A549 (cell line): ENCODE measurements around the gene PLBD2. TPM values are rescaled to one million over a fixed set of nuclear protein-coding genes. Genes with fewer than 3 reads are reported as not detected.

ENCODE experiments used
- ATAC-seq, 2 experiments: fragments of 200-7000 bp in 1 of 2; fragments of >200 bp in 1 of 2; cut with Nextera tagmentation in 1 of 2; cut with Tn5 transposase in 1 of 2; 3 replicates each; pipeline versions ENCODE4 v1.8.0 to v1.9.1; 2018 to 2020; ENCODE audit warnings: mild to moderate bottlenecking in 1 of 2, moderate library complexity in 1 of 2
- CTCF ChIA-PET: fragments of 300-600 bp; sonication (Branson Sonifier 250); formaldehyde crosslinking; extraction: SDS; loops from one replicate; lab custom pipeline; 2021; ENCODE audit warnings: antibody characterized with exemption, inconsistent platforms; lab: Yijun Ruan, JAX
- POLR2A ChIA-PET: fragments of 350-600 bp; formaldehyde crosslinking; extraction: SDS; loops from one replicate; lab custom pipeline; 2021; ENCODE audit warnings: antibody characterized with exemption, inconsistent platforms; lab: Yijun Ruan, JAX
- DNase-seq, 2 experiments: peaks; one replicate each; pipeline versions ENCODE4 v3.0.0 to v3.0.0-alpha.2; 2011 to 2016; ENCODE audit warnings: low read depth in 1 of 2, low spot score in 1 of 2
- FAIRE-seq: peaks from 2 replicates; lab custom pipeline; 2011; peaks lifted over from hg19 to GRCh38; lab: Jason Lieb, UNC
- H3K27ac ChIP-seq, 2 experiments: fragments of >200 bp; sonication (Bioruptor Twin); formaldehyde crosslinking; 3 replicates each; pipeline ENCODE4 v1.5.1; 2016 to 2017
- H3K4me1 ChIP-seq: fragments of >200 bp; sonication (Bioruptor Twin); formaldehyde crosslinking; 3 replicates; pipeline ENCODE4 v1.6.1; 2016
- H3K4me2 ChIP-seq: fragments of >200 bp; sonication (Bioruptor Twin); formaldehyde crosslinking; 3 replicates; pipeline ENCODE4 v1.6.1; 2016
- H3K4me3 ChIP-seq: fragments of >200 bp; sonication (Bioruptor Twin); formaldehyde crosslinking; 3 replicates; pipeline ENCODE4 v1.5.1; 2016
- H3K9me3 ChIP-seq: fragments of >200 bp; sonication (Bioruptor Twin); formaldehyde crosslinking; 3 replicates; pipeline ENCODE4 v1.6.1; 2016
- BHLHE40 ChIP-seq: IDR thresholded peaks from 2 replicates; pipeline ENCODE4 v1.6.1; 2012; ENCODE audit warnings: low read depth, low read length, inconsistent platforms
- CBX2 ChIP-seq: fragments of 200-600 bp; sonication (generic); IDR thresholded peaks from 2 replicates; pipeline ENCODE4 v1.6.1; 2016; ENCODE audit warnings: low read depth, mild to moderate bottlenecking, borderline replicate concordance
- CHD4 ChIP-seq: fragments of 200-600 bp; sonication (generic); IDR thresholded peaks from 2 replicates; pipeline ENCODE4 v1.6.1; 2016; ENCODE audit warnings: antibody characterized with exemption, mild to moderate bottlenecking, borderline replicate concordance
- EHF ChIP-seq: fragments of 250-450 bp; sonication (Bioruptor Pico); IDR thresholded peaks from 2 replicates; pipeline ENCODE4 v1.5.0; 2020; ENCODE audit warnings: mild to moderate bottlenecking
- FOSB ChIP-seq: fragments of 250-450 bp; sonication (Bioruptor Pico); IDR thresholded peaks from 2 replicates; pipeline ENCODE4 v1.5.0; 2020; ENCODE audit warnings: mild to moderate bottlenecking, moderate library complexity
- KDM1A ChIP-seq: fragments of 200-600 bp; sonication (generic); IDR thresholded peaks from 2 replicates; pipeline ENCODE4 v1.6.1; 2016; ENCODE audit warnings: low read depth, mild to moderate bottlenecking
- MAZ ChIP-seq: fragments of 150-350 bp; IDR thresholded peaks from 2 replicates; pipeline ENCODE4 v1.6.1; 2014; ENCODE audit warnings: antibody characterized with exemption, low read depth, low read length, borderline replicate concordance
- NFE2L2 ChIP-seq: fragments of 150-350 bp; conservative IDR thresholded peaks from 2 replicates; pipeline ENCODE4 v1.6.1; 2014; ENCODE audit warnings: low read length
- POLR2A ChIP-seq: IDR thresholded peaks from 2 replicates; pipeline ENCODE4 v1.6.1; 2012; ENCODE audit warnings: mild to moderate bottlenecking, low read length
- RAD21 ChIP-seq, 2 experiments: fragments of >200 bp in 1 of 2; sonication (Bioruptor Twin) in 1 of 2; formaldehyde crosslinking in 1 of 2; IDR thresholded peaks in 1 of 2; conservative IDR thresholded peaks in 1 of 2; 2 replicates in 1 of 2; 3 replicates in 1 of 2; pipeline ENCODE4 v1.6.1; 2012 to 2018; ENCODE audit warnings: inconsistent platforms in 1 of 2
- RARB ChIP-seq: fragments of 250-450 bp; sonication (Bioruptor Pico); IDR thresholded peaks from 2 replicates; pipeline ENCODE4 v1.8.0; 2021; ENCODE audit warnings: mild to moderate bottlenecking, moderate library complexity
- RCOR1 ChIP-seq: fragments of 150-350 bp; IDR thresholded peaks from 2 replicates; pipeline ENCODE4 v1.6.1; 2014; ENCODE audit warnings: antibody characterized with exemption, low read length, low read depth
- SMC3 ChIP-seq: fragments of >200 bp; sonication (Bioruptor Twin); formaldehyde crosslinking; IDR thresholded peaks from 3 replicates; pipeline ENCODE4 v1.6.1; 2018; ENCODE audit warnings: inconsistent platforms
- ZSCAN20 ChIP-seq: fragments of 250-450 bp; sonication (Bioruptor Pico); IDR thresholded peaks from 2 replicates; pipeline ENCODE4 v1.8.0; 2022; ENCODE audit warnings: mild to moderate bottlenecking, moderate library complexity
- WGBS: methylation state at CpG from one replicate; pipeline ENCODE4 v1.1.6; 2017; ENCODE audit errors: missing lambda C conversion rate; 5-methylcytosine and 5-hydroxymethylcytosine counted together
- polyA plus RNA-seq, 4 experiments: library from polyadenylated mRNA; depleted of rRNA in 3 of 4; stranded (reverse); fragments of >200 nt; fragmentation: RNase III in 1 of 4; extraction: RNeasy Plus Mini Kit Qiagen cat#74134 plus additional on column Dnase treatment in 1 of 4; gene quantifications; 2 replicates in 3 of 4; 3 replicates in 1 of 4; pipeline ENCODE4 v1.2.3, GENCODE V29; 2011 to 2017
- TF ChIP-seq, protein P1 (sequence below): fragments of >200 bp; sonication (Bioruptor Twin); formaldehyde crosslinking; IDR thresholded peaks from 3 replicates; pipeline ENCODE4 v1.6.1; 2016
- TF ChIP-seq, protein P2 (sequence below): fragments of 450-650 bp; IDR thresholded peaks from 2 replicates; pipeline ENCODE4 v1.6.1; 2014; ENCODE audit warnings: antibody characterized with exemption
- TF ChIP-seq, protein P3 (sequence below): IDR thresholded peaks from 2 replicates; pipeline ENCODE4 v1.6.1; 2012
- TF ChIP-seq, protein P4 (sequence below): fragments of 150-350 bp; IDR thresholded peaks from 2 replicates; pipeline ENCODE4 v1.6.1; 2014; ENCODE audit warnings: low read depth, mild to moderate bottlenecking, low read length

Gene PLBD2
- polyA plus RNA-seq, 2 of the 4 experiments (the other 2 are of a cell fraction): 13.2 to 25.9 TPM

GRCh38 chr12:113366827-113367226 is 8.4 kb downstream of the PLBD2 start:
- FAIRE-seq: no peak
- ChIA-PET CTCF (interaction anchor here (0.6 to 1.0 kb wide), 3 partner anchors 55 to 1715 kb away, joined by 3 read pairs; no protein-coding TSS in a partner anchor), POLR2A (no interaction called here)
- no peak overlapping the region for H3K4me3 ChIP-seq
- no peak for TF ChIP-seq NFE2L2
- no peak for TF ChIP-seq KDM1A
- TF ChIP-seq BHLHE40: no peak
- TF ChIP-seq POLR2A: no peak
- no peak for TF ChIP-seq FOSB (CRISPR knock-in tag)
- TF ChIP-seq RAD21 (conservative IDR thresholded peaks at IDR 0.05 in 1 of 2, IDR thresholded peaks at IDR 0.05 in 1 of 2): no peak
- TF ChIP-seq, protein P1, sequence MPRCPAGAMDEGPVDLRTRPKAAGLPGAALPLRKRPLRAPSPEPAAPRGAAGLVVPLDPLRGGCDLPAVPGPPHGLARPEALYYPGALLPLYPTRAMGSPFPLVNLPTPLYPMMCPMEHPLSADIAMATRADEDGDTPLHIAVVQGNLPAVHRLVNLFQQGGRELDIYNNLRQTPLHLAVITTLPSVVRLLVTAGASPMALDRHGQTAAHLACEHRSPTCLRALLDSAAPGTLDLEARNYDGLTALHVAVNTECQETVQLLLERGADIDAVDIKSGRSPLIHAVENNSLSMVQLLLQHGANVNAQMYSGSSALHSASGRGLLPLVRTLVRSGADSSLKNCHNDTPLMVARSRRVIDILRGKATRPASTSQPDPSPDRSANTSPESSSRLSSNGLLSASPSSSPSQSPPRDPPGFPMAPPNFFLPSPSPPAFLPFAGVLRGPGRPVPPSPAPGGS: no peak
- TF ChIP-seq EHF (CRISPR knock-in tag): no peak
- H3K9me3 ChIP-seq: no peaks in the 10 kb centered on the region
- no peak for ATAC-seq
- DNase-seq: no peak
- 83% methylated on average over 4 of the region's 4 CpGs for WGBS
- H3K4me2 ChIP-seq: no peak overlapping the region
- no peaks in the 10 kb centered on the region for H3K4me1 ChIP-seq
- H3K27ac ChIP-seq: no peak overlapping the region

DNA sequence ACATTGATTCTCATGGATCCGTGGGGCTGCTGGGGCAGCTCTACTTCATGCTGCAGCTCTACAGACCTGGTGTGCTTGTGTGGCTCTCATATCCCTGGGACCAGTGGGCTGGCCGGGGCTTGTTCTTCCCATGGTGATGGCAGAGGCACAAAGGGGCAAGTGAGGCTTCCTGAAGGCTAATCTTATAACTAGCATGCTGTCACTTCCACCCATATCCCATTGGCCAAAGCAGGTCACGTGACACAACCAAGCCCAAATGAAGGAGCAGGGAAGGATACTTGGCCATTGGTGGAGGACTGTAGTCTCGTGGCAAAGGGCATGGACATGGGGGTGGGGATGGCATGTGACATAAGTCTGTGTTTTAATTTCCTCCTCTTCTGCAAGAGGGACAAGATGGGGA is 9.9 kb downstream of the PLBD2 start:
- no peak for DNase-seq
- Histone ChIP-seq H3K4me1 (no peaks in the 10 kb centered on the region), H3K4me2 (no peak overlapping the region), H3K27ac (no peak overlapping the region), H3K4me3 (no peak overlapping the region), H3K9me3 (no peaks in the 10 kb centered on the region)
- no peak for TF ChIP-seq RAD21 (conservative IDR thresholded peaks at IDR 0.05 in 1 of 2, IDR thresholded peaks at IDR 0.05 in 1 of 2)
- no peak for TF ChIP-seq RCOR1
- TF ChIP-seq, protein P2, sequence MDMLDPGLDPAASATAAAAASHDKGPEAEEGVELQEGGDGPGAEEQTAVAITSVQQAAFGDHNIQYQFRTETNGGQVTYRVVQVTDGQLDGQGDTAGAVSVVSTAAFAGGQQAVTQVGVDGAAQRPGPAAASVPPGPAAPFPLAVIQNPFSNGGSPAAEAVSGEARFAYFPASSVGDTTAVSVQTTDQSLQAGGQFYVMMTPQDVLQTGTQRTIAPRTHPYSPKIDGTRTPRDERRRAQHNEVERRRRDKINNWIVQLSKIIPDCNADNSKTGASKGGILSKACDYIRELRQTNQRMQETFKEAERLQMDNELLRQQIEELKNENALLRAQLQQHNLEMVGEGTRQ: peak; percentile 63
- POLR2A ChIA-PET: no interaction called here
- WGBS: 88% methylated on average over 4 of the region's 4 CpGs
- FAIRE-seq: no peak
- CTCF ChIA-PET: interaction anchor here (1.5 kb wide), 1 partner anchor 57 kb away, joined by 7 read pairs; no protein-coding TSS in a partner anchor
- peak in 1 of 2 experiments; percentile 54; a peak in 3 of 6 replicates for ATAC-seq

DNA sequence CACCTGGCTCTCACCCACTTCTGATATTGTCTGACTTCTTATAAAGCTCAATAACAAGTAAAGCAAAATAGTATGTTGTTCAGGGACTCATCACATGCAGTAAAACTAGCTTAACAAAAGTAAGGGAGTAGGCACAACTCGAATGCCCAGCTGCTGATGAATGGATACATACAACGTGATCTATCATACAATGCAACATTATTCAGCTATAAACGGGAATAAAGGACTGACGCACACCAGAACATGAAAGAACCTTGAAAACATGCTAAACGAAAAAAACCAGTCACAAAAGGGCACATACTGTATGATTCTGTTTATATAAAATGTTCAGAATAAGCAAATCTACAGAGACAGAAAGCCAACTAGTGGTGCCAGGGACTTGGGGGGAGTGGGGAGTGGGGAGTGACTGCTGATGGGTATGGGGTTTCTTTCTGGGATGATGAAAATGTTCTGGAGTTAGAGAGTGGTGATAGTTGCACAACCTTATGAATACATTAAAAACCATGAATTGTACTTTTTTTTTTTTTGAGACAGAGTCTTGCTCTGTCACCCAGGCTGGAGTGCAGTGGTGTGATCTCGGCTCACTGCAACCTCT is 11.1 kb downstream of the PLBD2 start:
- H3K4me1 ChIP-seq: no peaks in the 10 kb centered on the region
- H3K4me3 ChIP-seq: no peak overlapping the region
- no peak overlapping the region for H3K4me2 ChIP-seq
- ATAC-seq (no peak), FAIRE-seq (no peak), DNase-seq (no peak)
- POLR2A ChIA-PET: no interaction called here
- CTCF ChIA-PET: interaction anchor here (1.5 kb wide), 1 partner anchor 56 kb away, joined by 7 read pairs; no protein-coding TSS in a partner anchor
- WGBS: 73% methylated on average over 6 of the region's 6 CpGs
- H3K9me3 ChIP-seq: no peaks in the 10 kb centered on the region
- TF ChIP-seq RARB (CRISPR knock-in tag) (no peak), MAZ (no peak), ZSCAN20 (CRISPR knock-in tag) (no peak), CHD4 (no peak), CBX2 (no peak), SMC3 (no peak)
- TF ChIP-seq, protein P3, sequence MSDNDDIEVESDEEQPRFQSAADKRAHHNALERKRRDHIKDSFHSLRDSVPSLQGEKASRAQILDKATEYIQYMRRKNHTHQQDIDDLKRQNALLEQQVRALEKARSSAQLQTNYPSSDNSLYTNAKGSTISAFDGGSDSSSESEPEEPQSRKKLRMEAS: no peak
- TF ChIP-seq, protein P4, sequence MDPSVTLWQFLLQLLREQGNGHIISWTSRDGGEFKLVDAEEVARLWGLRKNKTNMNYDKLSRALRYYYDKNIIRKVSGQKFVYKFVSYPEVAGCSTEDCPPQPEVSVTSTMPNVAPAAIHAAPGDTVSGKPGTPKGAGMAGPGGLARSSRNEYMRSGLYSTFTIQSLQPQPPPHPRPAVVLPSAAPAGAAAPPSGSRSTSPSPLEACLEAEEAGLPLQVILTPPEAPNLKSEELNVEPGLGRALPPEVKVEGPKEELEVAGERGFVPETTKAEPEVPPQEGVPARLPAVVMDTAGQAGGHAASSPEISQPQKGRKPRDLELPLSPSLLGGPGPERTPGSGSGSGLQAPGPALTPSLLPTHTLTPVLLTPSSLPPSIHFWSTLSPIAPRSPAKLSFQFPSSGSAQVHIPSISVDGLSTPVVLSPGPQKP: no peak
- H3K27ac ChIP-seq: no peak overlapping the region
